KOPT-K1 (cell line): ENCODE measurements around the gene UBL4A.

Experiments used
- H3K27ac ChIP-seq: fragments of 200-600 bp; sonication (generic); 2 replicates; pipeline ENCODE4 v1.5.1; 2016; ENCODE audit warnings: antibody characterized with exemption, mild to moderate bottlenecking, low read depth, low read length; ENCODE audit not compliant: poor library complexity, severe bottlenecking
- H3K36me3 ChIP-seq: fragments of 200-600 bp; sonication (generic); 2 replicates; pipeline ENCODE4 v1.5.1; 2017; ENCODE audit warnings: antibody characterized with exemption, mild to moderate bottlenecking, low read length, moderate library complexity; ENCODE audit not compliant: insufficient read depth
- H3K9me3 ChIP-seq: fragments of 200-600 bp; sonication (generic); 2 replicates; pipeline ENCODE4 v1.5.1; 2017; ENCODE audit warnings: antibody characterized with exemption, low read length, mild to moderate bottlenecking; ENCODE audit not compliant: insufficient read depth, poor library complexity, severe bottlenecking

UBL4A gene

DNA sequence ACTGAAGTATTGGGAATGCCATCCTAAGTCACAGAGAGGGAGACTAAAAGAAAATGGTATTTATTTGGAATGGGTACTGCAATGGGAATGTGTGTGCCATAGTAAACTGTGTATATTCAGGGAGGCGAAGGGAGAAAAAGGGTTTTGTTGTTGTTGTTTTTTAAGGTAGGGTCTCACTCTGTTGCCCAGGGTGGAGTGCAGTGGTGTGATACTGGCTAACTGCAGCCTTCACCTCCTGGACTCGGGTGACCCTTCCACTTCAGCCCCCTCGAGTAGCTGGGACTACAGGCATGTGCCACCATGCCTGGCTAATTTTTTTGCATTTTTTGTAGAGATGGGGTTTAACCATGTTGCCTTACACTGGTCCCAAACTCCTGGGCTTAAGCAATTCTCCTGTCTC lies 8.3 kb upstream of the UBL4A start:
- Histone ChIP-seq H3K36me3 (no peaks in the 10 kb centered on the region), H3K9me3 (no peaks in the 10 kb centered on the region), H3K27ac (no peak overlapping the region)

DNA sequence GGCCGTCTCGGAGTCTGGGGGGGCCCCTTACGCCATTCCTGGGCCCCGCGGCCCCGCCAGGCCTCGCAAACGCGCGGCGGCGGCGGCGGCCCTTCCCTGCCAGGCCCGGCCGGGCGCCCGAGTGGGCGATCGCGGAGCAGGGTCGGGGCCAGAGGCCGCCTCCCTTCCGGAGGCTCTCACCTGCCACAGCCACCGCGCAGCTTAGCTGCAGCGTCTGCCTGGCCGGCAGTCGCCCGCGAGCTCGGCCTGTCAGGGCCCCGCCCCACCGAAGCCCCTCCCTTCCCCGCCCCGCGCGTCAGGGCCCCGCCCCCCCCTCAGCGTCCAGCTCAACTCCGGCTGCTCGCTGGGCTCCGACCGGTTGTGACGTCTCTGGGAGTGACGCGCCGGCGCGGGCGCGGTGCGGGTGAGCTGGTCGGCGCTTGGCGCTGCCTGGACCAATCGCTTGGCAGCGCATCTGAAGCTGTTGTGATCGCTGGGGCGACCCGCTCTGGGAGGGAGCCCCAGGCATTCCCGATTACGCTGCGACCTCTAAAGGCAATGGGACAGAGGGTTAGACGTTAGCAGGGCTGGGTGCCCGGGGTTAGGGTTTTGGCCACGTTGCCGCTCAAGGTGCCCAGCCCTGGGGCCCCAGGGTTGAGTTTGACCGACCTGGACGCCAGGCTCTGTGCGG lies 4.1 kb upstream of the UBL4A start, which contains the start of gene SLC10A3:
Gene SLC10A3 (minus strand): TSS at position 216 of the 670 bp plus-strand sequence. CDS start 1,689 bp downstream, outside the sequence.
- Histone ChIP-seq H3K36me3 (peaks cover under 1% of the 10 kb centered on the region; the same call in 1 of the 2 replicates), H3K27ac (peak within 1 kb of the TSS; percentile 67), H3K9me3 (no peaks in the 10 kb centered on the region)

DNA sequence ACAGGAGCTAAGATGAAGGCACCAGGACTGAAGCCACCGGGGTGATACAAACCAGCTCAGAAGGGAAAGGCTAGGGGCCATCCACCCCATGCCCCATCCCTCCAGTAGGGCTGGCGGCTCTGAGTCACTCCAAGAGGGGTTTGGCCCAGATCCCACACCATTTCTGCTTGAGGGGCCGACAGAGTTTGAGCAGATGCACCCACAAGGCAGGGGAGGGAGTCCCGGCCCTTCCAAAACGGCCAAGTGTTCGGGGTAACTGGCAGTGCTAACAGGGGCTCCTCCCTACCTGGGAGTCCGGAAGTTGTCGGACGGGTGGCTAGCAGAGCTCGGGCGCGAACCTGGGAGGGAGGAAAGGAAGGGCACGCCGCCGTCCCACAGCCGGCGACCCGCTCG lies 3.6 kb upstream of the UBL4A start:
- Histone ChIP-seq H3K36me3 (peaks cover 6% of the 10 kb centered on the region), H3K9me3 (no peaks in the 10 kb centered on the region), H3K27ac (peak overlapping the region; percentile 67)

DNA sequence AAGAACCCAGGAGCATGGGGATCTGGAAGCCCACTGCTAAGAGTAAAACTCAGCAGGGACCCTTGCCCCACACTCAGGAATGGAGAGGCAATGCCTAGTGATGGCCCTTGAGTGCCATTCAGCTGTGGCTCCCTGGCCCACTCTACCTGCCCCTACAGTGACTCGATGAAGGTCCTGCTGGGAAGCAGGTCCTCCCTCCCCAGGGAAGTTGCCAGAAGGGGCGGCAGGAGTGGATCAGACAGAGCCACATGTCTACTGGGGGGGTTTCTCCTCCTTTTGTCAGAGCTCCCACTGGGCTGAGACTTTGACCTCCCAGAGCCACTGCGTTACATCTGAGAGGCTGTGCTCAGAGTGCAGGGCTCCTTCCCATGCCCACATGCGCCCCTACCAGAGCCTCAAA lies 2.8 kb upstream of the UBL4A start:
- Histone ChIP-seq H3K36me3 (peaks cover 14% of the 10 kb centered on the region), H3K9me3 (no peaks in the 10 kb centered on the region), H3K27ac (no peak overlapping the region)

DNA sequence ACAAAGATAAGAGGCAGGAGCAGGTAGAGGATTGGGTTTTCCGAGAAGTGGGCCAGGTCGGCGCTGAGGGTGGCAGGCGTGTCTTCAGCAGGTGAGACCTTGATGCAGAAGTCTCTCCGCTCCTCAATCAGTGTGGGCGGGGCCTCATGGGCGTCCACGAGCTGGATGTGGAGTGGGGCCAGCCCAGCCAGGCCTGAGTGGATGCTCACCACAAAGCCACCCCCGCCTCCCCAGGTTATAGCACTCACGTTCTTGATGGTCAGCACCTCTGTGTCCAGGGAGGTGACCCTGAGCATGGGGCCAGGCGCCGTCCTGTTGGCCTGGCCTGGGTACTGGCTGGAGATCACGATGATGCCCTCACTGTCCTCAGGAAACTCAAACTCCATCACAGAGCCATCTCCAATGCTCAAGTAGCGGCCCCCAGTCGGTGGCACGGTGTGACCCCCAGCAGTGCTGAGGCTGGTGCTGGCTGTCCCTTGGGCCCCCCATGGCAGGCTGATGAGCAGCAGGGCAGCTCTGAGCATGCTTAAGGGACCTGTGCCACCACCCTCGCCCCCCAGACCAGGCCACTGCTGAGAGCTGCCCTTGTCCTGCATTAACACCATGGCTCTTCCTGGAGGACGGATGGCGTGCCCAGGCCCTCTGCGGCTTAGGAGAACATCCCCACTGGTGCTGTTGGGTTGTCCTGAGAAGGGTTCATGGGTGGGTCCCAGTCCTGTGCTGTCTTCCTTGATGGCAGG lies 2.1 kb upstream of the UBL4A start:
- no peaks in the 10 kb centered on the region for H3K9me3 ChIP-seq
- H3K36me3 ChIP-seq: peaks cover 19% of the 10 kb centered on the region
- no peak overlapping the region for H3K27ac ChIP-seq

DNA sequence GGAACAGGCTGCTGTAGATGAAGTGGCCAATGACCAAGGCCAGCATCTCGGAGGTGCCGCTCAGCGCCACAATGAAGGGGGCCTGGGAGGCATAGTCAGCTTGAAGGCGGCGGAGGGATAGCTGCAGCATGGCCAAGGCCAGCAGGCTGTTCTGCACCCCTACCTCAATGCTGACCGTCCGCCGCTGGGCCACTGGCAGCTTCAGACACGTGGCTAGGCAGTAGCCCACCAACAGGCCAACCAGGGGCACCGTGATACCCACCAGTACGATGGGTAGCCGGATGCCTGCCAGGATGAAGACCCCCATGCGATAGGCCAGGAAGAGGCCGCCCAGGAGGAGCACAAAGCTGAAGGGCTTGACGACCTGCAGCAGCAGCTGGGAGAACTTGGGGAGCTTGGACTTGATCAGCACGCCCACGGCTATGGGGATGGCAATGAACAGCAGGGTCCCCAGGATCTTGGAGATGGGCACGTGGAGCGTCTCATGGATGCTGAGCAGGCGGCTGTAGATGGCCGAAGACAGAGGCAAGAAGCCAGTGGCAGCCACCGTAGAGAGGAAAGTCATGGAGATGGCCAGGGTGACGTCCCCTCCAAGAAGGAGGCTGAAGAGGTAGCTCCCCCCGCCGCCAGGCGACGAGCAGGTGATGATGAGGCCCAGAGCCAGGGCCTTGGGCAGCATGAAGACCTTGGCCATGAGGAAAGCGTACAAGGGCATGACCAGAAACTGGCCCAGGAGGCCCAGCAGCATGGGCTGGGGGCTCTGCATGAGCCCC lies 1.3 kb upstream of the UBL4A start:
- peaks cover 23% of the 10 kb centered on the region for H3K36me3 ChIP-seq
- no peaks in the 10 kb centered on the region for H3K9me3 ChIP-seq
- no peak overlapping the region for H3K27ac ChIP-seq

DNA sequence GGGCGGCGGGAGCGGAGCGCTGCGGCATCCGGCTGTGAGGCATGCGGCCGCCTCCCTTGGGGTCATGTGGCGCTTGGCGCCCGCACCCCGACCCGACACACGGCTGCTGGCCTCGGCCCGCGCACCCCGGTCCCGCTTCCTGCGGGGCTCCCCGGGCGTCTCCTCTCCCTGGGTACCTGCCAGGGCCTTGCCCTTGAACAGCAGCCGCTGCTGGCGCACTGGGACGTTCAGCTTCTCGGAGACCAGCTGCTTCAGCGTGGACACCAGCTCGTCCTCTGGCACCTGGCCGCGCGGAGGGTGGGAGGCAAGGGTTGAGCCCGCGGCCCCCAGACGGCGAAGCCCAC lies 391 bp downstream of the UBL4A start:
- Histone ChIP-seq H3K27ac (peak overlapping the region; percentile 80), H3K9me3 (no peaks in the 10 kb centered on the region), H3K36me3 (peaks cover 23% of the 10 kb centered on the region)

DNA sequence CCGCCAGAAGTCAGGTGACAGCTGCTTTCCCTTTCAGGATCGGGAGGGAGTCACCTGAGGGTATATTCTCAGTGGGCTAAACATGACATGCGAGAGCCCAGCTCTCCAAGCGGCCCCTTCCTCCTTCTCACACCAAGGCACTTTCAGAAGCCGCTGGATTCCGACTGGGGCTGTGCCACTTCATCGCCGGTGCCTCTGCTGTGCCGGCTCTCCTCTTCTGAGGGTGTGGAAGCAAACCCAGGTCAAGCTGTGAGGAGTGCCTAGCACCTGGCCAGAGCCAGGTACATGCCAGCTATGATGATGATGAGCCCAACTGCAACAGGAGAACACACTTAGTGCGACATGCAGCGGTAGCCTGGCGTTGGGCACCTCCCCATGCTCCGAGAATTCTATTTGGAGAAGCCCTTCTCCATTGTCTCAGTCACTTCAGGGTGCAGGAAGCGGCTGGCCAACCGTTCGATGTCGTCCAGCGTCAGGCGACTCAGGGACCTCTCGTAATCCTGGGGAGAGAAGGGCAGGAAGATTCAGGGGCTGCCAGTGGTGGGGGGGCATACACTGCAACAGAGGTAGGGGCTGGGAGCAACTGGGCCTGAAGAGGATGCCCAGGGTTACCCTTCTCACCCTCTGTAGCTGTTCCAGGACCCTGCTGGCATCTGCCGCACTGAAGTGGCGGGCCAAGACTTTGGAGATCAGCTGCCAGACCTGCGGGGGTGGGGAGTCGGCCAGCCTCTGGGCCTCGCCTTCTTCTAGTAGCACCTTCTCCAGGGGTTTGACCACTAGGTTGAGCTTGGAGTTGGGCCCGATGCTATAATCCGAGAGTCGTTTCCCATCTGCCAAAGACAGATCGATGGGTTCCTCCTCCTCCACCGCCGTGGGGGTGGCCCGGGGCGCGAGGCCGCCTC lies 1.0 kb downstream of the UBL4A start:
- no peaks in the 10 kb centered on the region for H3K9me3 ChIP-seq
- peak overlapping the region; percentile 80 for H3K27ac ChIP-seq
- peaks cover 23% of the 10 kb centered on the region for H3K36me3 ChIP-seq

DNA sequence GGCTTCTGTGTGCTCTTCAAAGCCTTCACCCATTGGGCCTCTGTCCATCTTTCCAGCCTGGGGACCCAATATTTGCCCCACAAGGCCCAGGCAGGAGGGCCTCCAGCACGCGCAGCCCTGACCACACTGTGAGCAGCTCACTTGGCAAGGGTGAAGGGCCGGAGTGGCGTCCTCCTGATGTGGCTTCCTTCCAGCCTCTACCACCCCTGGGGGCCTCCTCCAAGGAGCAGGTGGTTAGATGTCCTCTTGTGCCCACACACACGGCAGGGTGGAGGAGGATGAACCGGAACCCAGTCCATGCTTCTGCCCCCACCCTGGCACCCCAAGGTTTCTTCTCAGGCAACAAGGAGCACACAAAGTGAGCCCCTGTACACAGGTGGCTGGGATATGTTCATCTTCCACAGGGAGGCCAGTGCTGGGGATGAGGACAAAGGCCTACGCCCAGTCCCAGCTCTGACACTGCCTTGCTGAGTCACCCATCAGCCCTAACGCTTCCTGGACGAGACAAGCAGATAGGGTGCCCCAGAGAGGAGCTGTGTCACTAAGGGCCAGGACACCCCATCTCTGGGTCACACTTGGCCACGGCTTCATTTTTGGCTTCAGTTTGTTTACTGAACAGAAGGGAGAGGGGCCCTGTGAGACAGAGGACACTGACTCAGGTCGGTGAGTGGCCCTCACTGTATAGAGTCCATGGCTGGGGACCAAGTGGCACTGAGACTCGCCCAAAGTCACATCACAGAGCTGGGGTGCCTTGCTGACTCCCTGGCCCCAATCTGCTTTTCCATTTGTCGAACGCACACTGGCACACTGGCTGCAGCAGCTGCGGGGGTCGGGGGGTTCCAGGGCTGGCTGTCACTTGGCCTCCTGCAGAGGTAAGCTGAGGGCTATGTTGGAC lies 1.9 kb downstream of the UBL4A start:
- Histone ChIP-seq H3K9me3 (no peaks in the 10 kb centered on the region), H3K36me3 (peaks cover 23% of the 10 kb centered on the region), H3K27ac (no peak overlapping the region)

DNA sequence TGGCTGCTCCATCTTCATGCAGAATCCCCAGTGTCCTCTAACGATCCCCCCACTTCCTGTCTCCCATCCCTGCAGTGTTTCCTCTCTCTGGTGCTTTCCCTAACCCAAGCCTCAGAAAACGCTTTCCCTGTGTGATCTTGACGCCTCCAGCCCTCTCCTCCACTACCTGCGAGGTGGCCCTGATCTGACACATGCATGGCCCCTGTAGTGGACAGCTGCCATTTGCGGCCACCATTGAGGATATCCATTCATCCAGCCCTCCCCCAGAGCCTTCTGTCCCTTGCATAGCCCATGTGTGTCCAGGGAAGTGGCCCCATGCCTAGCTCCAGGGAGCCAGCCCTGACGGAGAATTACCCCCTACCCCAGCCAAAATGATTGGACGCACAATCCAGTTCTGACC lies 3.1 kb downstream of the UBL4A start:
- Histone ChIP-seq H3K27ac (no peak overlapping the region), H3K36me3 (peaks cover 23% of the 10 kb centered on the region), H3K9me3 (no peaks in the 10 kb centered on the region)

DNA sequence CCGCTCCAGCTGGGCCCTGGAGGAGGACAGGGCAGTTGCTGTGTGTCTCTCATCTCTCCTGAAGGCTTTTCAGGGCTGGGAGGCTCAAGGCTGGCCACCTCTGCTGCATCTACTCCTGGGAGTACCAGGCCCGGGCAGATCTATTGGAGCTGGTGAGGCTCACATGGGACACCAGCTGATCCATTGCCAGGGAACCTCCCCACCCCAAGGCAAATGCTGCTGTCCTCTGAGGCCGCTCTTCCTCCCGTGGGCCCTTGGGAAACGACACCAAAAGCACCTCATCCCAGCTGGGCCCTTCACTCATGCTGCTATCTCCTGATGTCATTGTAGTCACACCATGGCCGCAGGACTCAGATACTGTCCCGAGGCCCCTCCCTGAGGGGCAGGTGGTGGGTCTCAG lies 3.6 kb downstream of the UBL4A start:
- H3K9me3 ChIP-seq: no peaks in the 10 kb centered on the region
- no peak overlapping the region for H3K27ac ChIP-seq
- peaks cover 23% of the 10 kb centered on the region for H3K36me3 ChIP-seq

DNA sequence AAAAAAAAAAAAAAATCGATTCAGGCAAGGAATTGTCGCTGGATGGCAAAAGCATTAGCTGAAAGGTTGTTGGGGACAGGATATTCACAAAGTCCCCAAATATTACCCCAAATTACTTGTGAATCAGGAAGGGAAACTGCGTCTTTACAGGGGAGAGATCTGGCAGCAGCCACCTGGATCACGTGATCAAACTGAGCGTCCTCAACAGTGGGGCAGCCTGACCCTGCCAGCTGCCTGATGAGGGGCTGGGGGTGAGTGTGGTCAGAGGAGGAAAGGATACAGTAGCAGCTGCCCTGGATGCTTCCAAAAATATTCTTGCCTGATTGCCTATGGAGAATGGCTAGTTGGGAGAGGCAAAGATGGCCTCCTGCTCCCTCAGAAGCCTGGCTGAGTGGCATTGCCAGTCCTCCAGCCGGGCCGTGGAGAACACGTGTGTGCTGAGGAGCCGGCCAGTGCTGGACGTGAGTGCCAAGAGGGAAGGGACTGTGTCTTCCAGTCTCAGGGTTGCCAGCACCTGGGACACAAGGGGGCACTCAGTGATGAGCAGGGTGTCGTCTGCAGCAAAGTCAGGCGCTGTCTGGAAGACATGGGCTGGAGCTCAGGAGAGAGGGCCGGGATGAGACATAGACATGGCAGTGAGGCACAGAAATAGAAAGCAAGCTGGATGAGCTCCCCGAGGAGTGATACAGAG lies 4.4 kb downstream of the UBL4A start:
- H3K9me3 ChIP-seq: no peaks in the 10 kb centered on the region
- H3K36me3 ChIP-seq: peaks cover 23% of the 10 kb centered on the region
- H3K27ac ChIP-seq: no peak overlapping the region

DNA sequence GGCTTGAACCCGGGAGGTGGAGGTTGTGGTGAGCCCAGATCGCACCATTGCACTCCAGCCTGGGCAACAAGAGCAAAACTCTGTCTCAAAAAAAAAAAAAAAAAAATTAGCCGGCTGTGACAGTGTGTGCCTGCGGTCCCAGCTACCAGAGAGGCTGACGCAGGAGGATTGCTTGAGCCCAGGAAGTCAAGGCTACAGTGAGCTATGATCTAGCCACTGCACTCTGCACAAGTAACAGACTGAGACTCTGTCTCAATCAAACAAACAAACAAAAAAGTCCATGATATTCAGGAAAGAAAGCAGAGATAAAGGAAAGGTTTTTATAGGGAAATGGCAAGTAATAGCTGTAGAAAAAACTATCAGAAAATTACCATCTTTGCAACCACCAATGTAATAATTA lies 5.2 kb downstream of the UBL4A start:
- Histone ChIP-seq H3K36me3 (peaks cover 23% of the 10 kb centered on the region), H3K9me3 (no peaks in the 10 kb centered on the region), H3K27ac (no peak overlapping the region)
